ENCODE measurements around the gene CLTCL1. TPM values are rescaled to one million over a fixed set of nuclear protein-coding genes. Genes with fewer than 3 reads are reported as not detected.

Gene CLTCL1
- total RNA-seq, 1 experiment from 2014 or later, result 7.1 TPM

DNA sequence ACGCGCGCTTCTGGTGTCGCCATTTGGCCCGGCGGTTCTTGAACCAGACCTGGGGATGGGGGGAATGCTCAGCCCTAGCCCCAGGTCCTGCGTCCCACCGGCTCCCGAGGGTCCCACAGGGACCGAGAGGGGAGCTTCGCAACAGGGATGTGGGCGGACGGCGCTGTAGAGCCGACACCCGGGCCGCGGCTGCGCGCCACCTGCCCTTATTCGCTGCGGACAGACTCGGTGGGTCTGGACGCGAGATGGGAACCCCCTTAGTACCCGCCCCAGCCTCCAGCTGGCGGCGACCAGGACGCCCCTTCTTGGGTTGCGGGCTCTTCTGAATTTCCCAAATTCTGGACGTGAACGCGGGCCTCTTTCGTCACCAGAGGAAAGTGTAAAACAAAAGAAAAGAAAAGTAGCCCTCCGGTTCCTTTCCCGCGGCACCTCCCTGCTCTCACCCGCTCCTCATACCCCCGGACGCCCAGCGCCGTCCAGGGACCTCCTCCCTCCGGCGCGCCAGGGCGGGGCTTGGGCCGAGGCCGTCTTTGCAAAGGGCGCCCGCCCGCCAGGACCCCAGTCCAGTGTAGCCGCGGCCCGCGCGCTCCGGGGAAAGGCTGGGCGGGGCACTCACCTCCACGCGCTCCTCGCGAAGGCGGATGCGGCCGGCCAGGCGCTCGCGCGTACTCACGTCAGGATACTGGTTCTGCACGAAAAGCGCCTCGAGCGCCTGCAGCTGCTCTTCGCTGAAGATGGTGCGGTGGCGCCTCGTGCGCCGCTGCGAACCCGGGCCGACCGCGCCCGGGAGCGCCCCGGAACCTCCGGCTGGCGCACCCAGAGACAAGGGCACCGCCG, 142.3 kb downstream of the CLTCL1 start:
- Histone ChIP-seq H3K36me3 (ENCODE audit: control insufficient read depth in 1 of 2, insufficient read depth in 2 of 2, low read length in 2 of 2) (no peaks in the 10 kb centered on the region), H3K4me2 (ENCODE audit: low read length) (no peak overlapping the region), H3K27me3 (ENCODE audit: insufficient read depth, low read length) (peaks cover 8% of the 10 kb centered on the region; the same call in 1 of the 2 replicates), H3K9ac (ENCODE audit: low read length) (no peak overlapping the region), H3K9me3 (ENCODE audit: control insufficient read depth in 1 of 2, insufficient read depth in 1 of 2, low read depth in 1 of 2, low read length in 2 of 2) (no peaks in the 10 kb centered on the region), H4K20me1 (ENCODE audit: insufficient read depth) (no peaks in the 10 kb centered on the region), H3K27ac (ENCODE audit: low read depth, low read length) (no peak overlapping the region), H3K4me3 (replicated peaks in 1 of 2; ENCODE audit: low read depth in 1 of 2, low read length in 2 of 2) (no peak overlapping the region), H3K79me2 (ENCODE audit: insufficient read depth, low read length) (peaks cover 2% of the 10 kb centered on the region; the same call in 1 of the 2 replicates), H3K9me2 (ENCODE audit: insufficient read depth) (no peaks in the 10 kb centered on the region), H2AFZ (ENCODE audit: low read depth, low read length, poor library complexity, severe bottlenecking) (no peak overlapping the region), H3K4me1 (ENCODE audit: control insufficient read depth in 1 of 2, insufficient read depth in 2 of 2, low read length in 2 of 2) (peaks cover 0 to 3% of the 10 kb centered on the region in 2 experiments; a peak in 2 of 4 replicates)
- intact Hi-C loops (cut with micrococcal nuclease), result loop anchor here (10.0 kb wide), 1 partner anchor 326 kb away; the partner anchor contains the start of genes CDC45 and UFD1
- TF ChIP-seq MAX (IDR thresholded peaks at IDR 0.05), result no peak
- no peak for TF ChIP-seq CEBPB (IDR thresholded peaks at IDR 0.05; ENCODE audit: low read depth)
- no peak for TF ChIP-seq POLR2AphosphoS5 (IDR thresholded peaks at IDR 0.05; ENCODE audit: low read depth, low read length)
- TF ChIP-seq SIN3A (IDR thresholded peaks at IDR 0.05; ENCODE audit: low read depth), result no peak
- no peak for TF ChIP-seq REST (IDR thresholded peaks at IDR 0.05; ENCODE audit: low read depth)
- TF ChIP-seq CBX3 (IDR thresholded peaks at IDR 0.05; ENCODE audit: low read depth), result no peak
- TF ChIP-seq ZFX (IDR thresholded peaks at IDR 0.05), result no peak
- no peak for TF ChIP-seq EZH2 (IDR thresholded peaks at IDR 0.05)
- no peak for TF ChIP-seq YY1 (IDR thresholded peaks at IDR 0.05; ENCODE audit: extremely low read depth, insufficient replicate concordance, low read depth, low read length)
- TF ChIP-seq SP1 (IDR thresholded peaks at IDR 0.05; ENCODE audit: low read depth), result no peak
- no peak for TF ChIP-seq ELF1 (IDR thresholded peaks at IDR 0.05; ENCODE audit: borderline replicate concordance, low read depth)
- TF ChIP-seq POLR2A (IDR thresholded peaks at IDR 0.05; ENCODE audit: borderline replicate concordance, extremely low read depth, insufficient read depth, insufficient read length), result no peak
- no peak for TF ChIP-seq SRF (IDR thresholded peaks at IDR 0.05; ENCODE audit: low read depth)
- no peak for TF ChIP-seq EGR1 (IDR thresholded peaks at IDR 0.05; ENCODE audit: low read depth)
- no peak for TF ChIP-seq FOSL1 (IDR thresholded peaks at IDR 0.05; ENCODE audit: low read depth)
- no peak for TF ChIP-seq ZNF274 (IDR thresholded peaks at IDR 0.05; ENCODE audit: low read depth, low read length)
- TF ChIP-seq, protein P1, sequence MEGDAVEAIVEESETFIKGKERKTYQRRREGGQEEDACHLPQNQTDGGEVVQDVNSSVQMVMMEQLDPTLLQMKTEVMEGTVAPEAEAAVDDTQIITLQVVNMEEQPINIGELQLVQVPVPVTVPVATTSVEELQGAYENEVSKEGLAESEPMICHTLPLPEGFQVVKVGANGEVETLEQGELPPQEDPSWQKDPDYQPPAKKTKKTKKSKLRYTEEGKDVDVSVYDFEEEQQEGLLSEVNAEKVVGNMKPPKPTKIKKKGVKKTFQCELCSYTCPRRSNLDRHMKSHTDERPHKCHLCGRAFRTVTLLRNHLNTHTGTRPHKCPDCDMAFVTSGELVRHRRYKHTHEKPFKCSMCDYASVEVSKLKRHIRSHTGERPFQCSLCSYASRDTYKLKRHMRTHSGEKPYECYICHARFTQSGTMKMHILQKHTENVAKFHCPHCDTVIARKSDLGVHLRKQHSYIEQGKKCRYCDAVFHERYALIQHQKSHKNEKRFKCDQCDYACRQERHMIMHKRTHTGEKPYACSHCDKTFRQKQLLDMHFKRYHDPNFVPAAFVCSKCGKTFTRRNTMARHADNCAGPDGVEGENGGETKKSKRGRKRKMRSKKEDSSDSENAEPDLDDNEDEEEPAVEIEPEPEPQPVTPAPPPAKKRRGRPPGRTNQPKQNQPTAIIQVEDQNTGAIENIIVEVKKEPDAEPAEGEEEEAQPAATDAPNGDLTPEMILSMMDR (IDR thresholded peaks at IDR 0.05 in 2 of 3, conservative IDR thresholded peaks at IDR 0.05 in 1 of 3; ENCODE audit: borderline replicate concordance in 1 of 3, insufficient read depth in 1 of 3, low read depth in 2 of 3, low read length in 2 of 3), result no peak
- TF ChIP-seq ZBTB33 (IDR thresholded peaks at IDR 0.05; ENCODE audit: extremely low read depth, insufficient replicate concordance, low read length), result no peak
- TF ChIP-seq EZH2phosphoT487 (IDR thresholded peaks at IDR 0.05; ENCODE audit: borderline replicate concordance), result no peak
- TF ChIP-seq RAD21 (IDR thresholded peaks at IDR 0.05; ENCODE audit: low read depth), result no peak
- RAD21 ChIA-PET (ENCODE audit: low non-redundant PET in 1 of 2, low total read pairs in 2 of 2, uncharacterized antibody in 2 of 2, unreplicated experiment in 2 of 2), result no interaction called here
- BruUV-seq (replicated peaks), result no TSS peak
- no peak for ATAC-seq
- CTCF ChIA-PET, result no interaction called here
- POLR2A ChIA-PET, result no interaction called here
- no peak for DNase-seq (ENCODE audit: low read depth, low spot score)
